Measurements from ENCODE around the gene GPT2.

The GPT2 gene

DNA sequence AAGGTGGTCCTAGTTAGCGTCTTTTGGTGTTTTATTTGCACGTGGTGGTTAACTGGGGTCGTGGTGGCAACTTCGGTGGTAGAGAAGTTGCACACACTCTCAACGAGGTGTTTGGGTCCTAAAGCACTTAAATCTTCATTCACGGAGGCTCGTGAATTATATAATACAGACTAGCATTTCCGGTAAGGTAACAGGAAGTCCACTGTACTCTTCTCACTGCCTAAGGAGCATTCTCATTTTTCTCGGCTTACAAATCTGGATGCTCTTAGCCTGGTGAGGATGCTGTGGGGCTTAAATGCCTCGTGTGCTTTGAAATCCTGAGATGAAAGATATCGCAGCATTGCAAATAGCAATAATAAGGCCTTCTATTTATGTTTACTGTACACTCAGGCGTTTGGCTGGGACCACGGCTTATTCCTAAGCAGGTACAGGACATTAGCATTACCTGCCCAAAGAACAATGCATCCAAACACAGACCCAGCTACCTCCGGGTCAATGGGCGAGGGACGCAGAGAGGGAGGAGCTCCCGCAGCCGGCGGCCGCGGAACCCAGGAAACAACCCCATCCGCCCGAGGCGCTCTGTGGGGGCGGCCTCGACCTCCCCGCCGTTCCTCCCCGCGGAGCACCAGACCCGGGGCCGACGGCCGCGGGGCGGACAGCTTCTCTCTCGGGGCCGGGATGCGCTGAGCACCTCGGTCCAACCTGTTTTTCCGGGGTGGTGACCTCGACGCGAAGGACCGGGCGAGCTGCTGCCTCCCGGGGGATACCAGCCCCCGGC lies 88.5 kb downstream of the GPT2 start:
- peak; percentile 37 for DNase-seq

DNA sequence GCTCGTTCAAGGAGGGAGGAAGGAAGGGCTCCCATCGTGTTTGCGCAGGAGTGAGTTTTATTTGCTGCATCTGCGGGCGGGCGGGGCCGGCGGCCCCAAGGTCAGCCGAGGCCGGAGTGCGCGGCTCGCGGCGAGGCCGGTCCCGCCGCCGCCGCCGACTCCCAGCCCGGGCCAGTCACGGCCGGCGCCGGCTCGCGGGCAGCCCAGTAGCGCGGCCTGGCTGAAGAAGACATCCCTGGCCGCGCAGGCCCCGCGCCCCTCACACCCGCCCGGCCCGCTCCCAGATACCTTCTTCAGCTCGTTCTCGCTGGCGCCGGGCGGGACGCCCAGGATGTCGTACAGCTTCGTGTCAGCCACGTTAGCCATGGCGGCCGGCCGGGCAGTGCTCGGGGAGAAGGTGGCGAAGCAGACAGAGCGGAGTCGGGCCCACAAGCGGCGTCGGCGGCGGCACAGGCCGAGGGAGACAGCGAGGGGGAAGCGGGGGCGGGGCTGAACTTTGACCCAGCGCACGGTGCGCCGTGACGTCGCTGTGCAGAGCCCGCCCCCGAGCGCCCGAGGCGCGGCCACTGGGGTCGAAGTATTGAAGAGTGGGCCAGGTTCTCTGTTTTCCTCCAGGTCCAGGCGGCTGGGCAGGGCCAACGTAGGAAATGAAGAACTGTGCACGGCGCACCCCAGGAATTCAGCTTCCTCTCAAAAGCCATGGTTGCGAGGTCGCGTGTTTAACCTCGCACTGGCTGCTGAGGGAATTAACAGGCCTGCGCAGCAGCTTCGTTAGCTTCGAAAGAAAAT lies 89.2 kb downstream of the GPT2 start, which contains the start of gene DNAJA2:
Gene DNAJA2, minus strand, starts transcription at position 468 of the 789 bp plus-strand sequence. Its CDS starts 102 bp downstream, at position 366.
- peak; percentile 84 for DNase-seq

DNA sequence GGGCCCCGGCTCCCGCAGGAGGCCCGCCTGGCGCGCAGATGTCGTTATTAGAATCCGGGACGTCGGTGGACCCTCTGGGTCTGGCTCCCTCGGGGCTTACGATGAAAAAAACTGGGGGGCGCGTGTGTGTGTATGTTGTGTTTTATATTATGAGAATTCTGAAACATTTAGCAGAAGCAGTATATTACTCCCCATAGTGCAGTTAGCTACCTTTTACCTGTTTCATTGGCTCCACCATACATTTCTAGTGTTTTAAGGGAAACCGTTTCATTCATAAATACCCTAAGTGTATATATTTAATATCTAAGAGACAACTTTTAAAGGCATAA lies 89.8 kb downstream of the GPT2 start:
- DNase-seq: no peak

DNA sequence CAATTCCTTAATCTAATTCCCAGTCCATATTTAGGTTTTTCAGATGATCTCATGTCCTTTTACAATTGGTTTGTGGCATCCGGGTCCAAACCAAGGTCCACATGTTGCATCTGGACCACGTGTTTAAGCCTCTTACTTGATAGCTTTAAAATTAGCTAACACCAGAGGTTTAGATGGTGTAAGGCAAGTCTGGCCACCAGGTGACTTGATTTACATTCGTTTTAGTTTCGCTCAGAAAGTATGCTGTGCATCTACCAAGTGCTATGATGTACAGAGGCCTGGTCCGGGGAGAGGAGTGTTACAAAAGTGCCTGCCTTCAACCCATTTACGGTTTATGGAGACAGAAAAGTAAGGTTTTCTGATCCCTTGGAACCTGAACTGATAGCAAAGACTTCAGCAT lies 90.2 kb downstream of the GPT2 start:
- peak; percentile 56 for DNase-seq

DNA sequence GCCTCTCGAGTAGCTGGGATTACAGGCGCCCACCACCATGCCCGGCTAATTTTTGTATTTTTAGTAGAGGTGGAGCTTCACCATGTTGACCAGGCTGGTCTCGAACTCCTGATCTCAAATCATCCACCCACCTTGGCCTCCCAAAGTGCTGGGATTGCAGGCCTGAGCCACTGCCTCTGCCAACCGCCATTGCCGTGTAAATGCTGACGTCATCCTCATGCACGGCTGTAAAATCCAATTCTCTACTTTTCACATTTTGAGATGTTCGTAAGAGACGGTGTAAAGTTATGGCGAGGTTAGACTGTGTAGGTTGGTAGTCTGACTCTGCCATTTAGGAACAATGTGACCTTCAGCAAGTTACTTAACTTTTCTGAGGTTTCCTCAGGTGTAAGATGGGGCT lies 91.0 kb downstream of the GPT2 start:
- no peak for DNase-seq

DNA sequence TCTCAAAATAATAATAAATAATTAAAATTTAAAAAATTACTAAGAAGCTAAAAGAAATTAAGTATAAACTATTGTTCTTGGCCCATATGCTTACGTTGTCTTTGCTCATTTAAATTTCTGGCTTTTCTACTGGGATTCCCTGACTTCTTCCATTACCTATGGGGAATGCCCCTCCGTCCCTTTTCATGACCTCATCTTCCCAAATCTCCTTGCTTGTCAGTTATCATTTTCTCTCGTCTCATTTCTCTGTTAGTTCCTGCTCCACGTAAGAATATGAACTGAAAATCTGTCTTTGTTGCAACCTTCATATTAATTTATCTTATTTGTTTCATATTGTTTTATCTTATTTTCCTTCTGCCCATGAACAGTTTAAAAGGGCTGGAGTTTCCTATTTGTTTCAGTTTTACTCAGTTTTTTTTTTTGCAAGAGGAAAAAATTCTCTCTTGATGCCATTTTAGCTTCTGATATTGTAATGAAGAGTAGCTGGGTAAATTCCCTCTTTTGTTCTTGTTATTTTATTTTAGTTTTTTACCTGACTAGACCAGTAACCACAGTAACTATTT lies 91.8 kb downstream of the GPT2 start:
- DNase-seq: no peak

DNA sequence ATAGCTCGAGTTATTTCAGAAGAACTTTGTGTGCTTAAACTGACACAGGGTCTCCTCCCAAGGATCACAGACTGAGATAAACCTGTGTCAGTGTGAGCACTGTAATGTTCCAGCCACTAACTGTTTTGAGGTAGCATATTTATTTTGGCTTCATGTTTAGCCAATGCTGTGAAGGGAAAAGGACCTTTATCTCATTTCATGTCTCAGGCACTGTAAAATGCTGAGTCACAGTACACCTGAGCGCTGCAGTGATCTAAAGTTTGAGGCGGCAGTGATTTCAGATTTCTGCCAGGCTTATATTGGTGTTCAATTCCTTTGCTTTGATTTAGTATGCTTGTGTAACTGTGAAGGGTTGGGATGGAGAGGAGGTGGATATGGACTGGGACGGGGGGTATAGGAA lies 92.4 kb downstream of the GPT2 start:
- DNase-seq: no peak
